MM.1S (cell line): Measurements from ENCODE around the gene WWTR1.

Experiments
- DNase-seq: peaks from one replicate; pipeline ENCODE4 v3.0.0-alpha.2; 2015
- H2AFZ ChIP-seq: fragments of 300-600 bp; sonication (generic); 2 replicates; pipeline ENCODE4 v1.6.0; 2016; ENCODE audit warnings: antibody characterized with exemption, low read length
- H3F3A ChIP-seq: fragments of 300-600 bp; sonication (generic); 2 replicates; pipeline ENCODE4 v1.6.1; 2016; ENCODE audit warnings: mild to moderate bottlenecking, antibody characterized with exemption, low read length, moderate library complexity, mixed read lengths; ENCODE audit not compliant: insufficient read depth
- H3K27ac ChIP-seq: fragments of 300-600 bp; sonication (generic); 2 replicates; pipeline ENCODE4 v1.5.1; 2016; ENCODE audit warnings: mild to moderate bottlenecking, low read length
- H3K27me3 ChIP-seq: fragments of 300-600 bp; sonication (generic); replicated peaks from 2 replicates; pipeline ENCODE4 v1.6.0; 2016; ENCODE audit warnings: low read length; ENCODE audit not compliant: insufficient read depth
- H3K36me3 ChIP-seq: fragments of 300-600 bp; sonication (generic); replicated peaks from 2 replicates; pipeline ENCODE4 v1.6.1; 2016; ENCODE audit warnings: mild to moderate bottlenecking, low read length, mixed read lengths; ENCODE audit not compliant: insufficient read depth
- H3K4me1 ChIP-seq: fragments of 300-600 bp; sonication (generic); 2 replicates; pipeline ENCODE4 v1.6.1; 2016; ENCODE audit warnings: low read length, mixed read lengths
- H3K4me2 ChIP-seq: fragments of 300-600 bp; sonication (generic); 2 replicates; pipeline ENCODE4 v1.6.0; 2016; ENCODE audit warnings: low read depth, low read length
- H3K4me3 ChIP-seq: fragments of 300-600 bp; sonication (generic); 2 replicates; pipeline ENCODE4 v1.5.1; 2016; ENCODE audit warnings: low read length, mixed read lengths
- H3K79me2 ChIP-seq: fragments of 300-600 bp; sonication (generic); 2 replicates; pipeline ENCODE4 v1.6.1; 2016; ENCODE audit warnings: mixed run types, low read length, mixed read lengths
- H3K9ac ChIP-seq: fragments of 300-600 bp; sonication (generic); 2 replicates; pipeline ENCODE4 v1.6.1; 2016; ENCODE audit warnings: low read length, mixed read lengths
- H3K9me2 ChIP-seq: fragments of 300-600 bp; sonication (generic); replicated peaks from 2 replicates; pipeline ENCODE4 v1.6.1; 2016; ENCODE audit warnings: mild to moderate bottlenecking, low read length, mixed read lengths; ENCODE audit not compliant: insufficient read depth
- H3K9me3 ChIP-seq: fragments of 300-600 bp; sonication (generic); replicated peaks from 2 replicates; pipeline ENCODE4 v1.6.1; 2016; ENCODE audit warnings: mild to moderate bottlenecking, low read length, mixed read lengths; ENCODE audit not compliant: insufficient read depth
- H4K20me1 ChIP-seq: fragments of 300-600 bp; sonication (generic); 2 replicates; pipeline ENCODE4 v1.6.1; 2016; ENCODE audit warnings: mild to moderate bottlenecking, low read length, moderate library complexity, mixed read lengths; ENCODE audit not compliant: insufficient read depth
- CTCF ChIP-seq: fragments of 300-600 bp; sonication (generic); IDR thresholded peaks from 2 replicates; pipeline ENCODE4 v1.5.1; 2016; ENCODE audit warnings: antibody characterized with exemption, low read length, mixed read lengths
- EZH2 ChIP-seq: fragments of 300-600 bp; sonication (generic); optimal IDR thresholded peaks from 2 replicates; pipeline ENCODE3; 2017; ENCODE audit warnings: low read depth, mild to moderate bottlenecking, antibody characterized with exemption, low read length, mixed read lengths
- EZH2phosphoT487 ChIP-seq: fragments of 300-600 bp; sonication (generic); IDR thresholded peaks from 2 replicates; pipeline ENCODE4 v1.6.1; 2018; ENCODE audit warnings: antibody characterized with exemption, low read length

Gene WWTR1

GRCh38 chr3:149468504-149469212, 189.2 kb downstream of the WWTR1 start:
- Histone ChIP-seq H3K27me3 (no peaks in the 10 kb centered on the region), H3K79me2 (no peaks in the 10 kb centered on the region), H3K9me3 (no peaks in the 10 kb centered on the region), H3K4me1 (peaks cover 23% of the 10 kb centered on the region), H3F3A (no peaks in the 10 kb centered on the region), H3K4me3 (no peak overlapping the region; the same call in 1 of the 2 replicates), H3K9me2 (no peaks in the 10 kb centered on the region), H3K9ac (no peak overlapping the region; the same call in 1 of the 2 replicates), H3K36me3 (no peaks in the 10 kb centered on the region), H3K4me2 (peak overlapping the region; percentile 60), H2AFZ (peak overlapping the region; percentile 61), H4K20me1 (no peaks in the 10 kb centered on the region), H3K27ac (peak overlapping the region; percentile 35; the same call in 1 of the 2 replicates)
- TF ChIP-seq CTCF: no peak
- no peak for TF ChIP-seq EZH2
- TF ChIP-seq EZH2phosphoT487: no peak
- peak; percentile 69 for DNase-seq
